Lower leg skin (tissue), 4 donors: ENCODE results near the gene GSTM1. TPM values are rescaled to one million over a fixed set of nuclear protein-coding genes. Genes with fewer than 3 reads are reported as not detected.

Source experiments
- DNase-seq, 2 donors: peaks; one replicate each; pipeline ENCODE4 v3.0.0-alpha.2; 2019; ENCODE audit warnings: low spot score in 2 of 2
- H3K4me3 ChIP-seq: fragments of 200-600 bp; sonication (generic); 2 replicates; pipeline ENCODE4 v1.5.1; 2017; ENCODE audit warnings: mild to moderate bottlenecking, low read depth; ENCODE audit not compliant: poor library complexity, severe bottlenecking
- CTCF ChIP-seq, 3 donors: fragments of 450-650 bp; IDR thresholded peaks; one replicate each; pipeline ENCODE4 v1.5.1; 2016; ENCODE audit warnings: antibody characterized with exemption in 3 of 3, mild to moderate bottlenecking in 3 of 3, moderate library complexity in 2 of 3
- POLR2A ChIP-seq, 2 donors: fragments of 450-650 bp; IDR thresholded peaks; one replicate each; pipeline ENCODE4 v1.6.1; 2016 to 2017; ENCODE audit warnings: antibody characterized with exemption in 2 of 2, mild to moderate bottlenecking in 1 of 2, moderate library complexity in 1 of 2
- WGBS, 2 donors: methylation state at CpG; one replicate each; pipeline ENCODE4 v1.1.5; 2018; 5-methylcytosine and 5-hydroxymethylcytosine counted together
- intact Hi-C: fragments of 100-400 bp; cut with DNase I; formaldehyde crosslinking; loops from one replicate; pipeline ENCODE4 v1.15.0; 2023; ENCODE audit warnings: low total_unique reads
- total RNA-seq, 4 donors: library from RNA; depleted of rRNA; stranded (reverse); fragments of >200 nt; gene quantifications; one replicate each; pipeline ENCODE4 v1.1.0, GENCODE V29; 2016

The GSTM1 gene
- total RNA-seq, 4 donors from 2014 or later: 26.1 to 60.4 TPM; not detected in 2

GRCh38 chr1:109716121-109716520 is 28.5 kb downstream of the GSTM1 start:
- DNase-seq: peak in 1 of 2 donors; percentile 10
- intact Hi-C loops: no loop called here
- TF ChIP-seq POLR2A (IDR thresholded peaks at IDR 0.05) (no peak), CTCF (IDR thresholded peaks at IDR 0.05) (no peak)
- 45 to 55% methylated on average over 3 of the region's 3 CpGs for WGBS, 2 donors
- H3K4me3 ChIP-seq: no peak overlapping the region

DNA sequence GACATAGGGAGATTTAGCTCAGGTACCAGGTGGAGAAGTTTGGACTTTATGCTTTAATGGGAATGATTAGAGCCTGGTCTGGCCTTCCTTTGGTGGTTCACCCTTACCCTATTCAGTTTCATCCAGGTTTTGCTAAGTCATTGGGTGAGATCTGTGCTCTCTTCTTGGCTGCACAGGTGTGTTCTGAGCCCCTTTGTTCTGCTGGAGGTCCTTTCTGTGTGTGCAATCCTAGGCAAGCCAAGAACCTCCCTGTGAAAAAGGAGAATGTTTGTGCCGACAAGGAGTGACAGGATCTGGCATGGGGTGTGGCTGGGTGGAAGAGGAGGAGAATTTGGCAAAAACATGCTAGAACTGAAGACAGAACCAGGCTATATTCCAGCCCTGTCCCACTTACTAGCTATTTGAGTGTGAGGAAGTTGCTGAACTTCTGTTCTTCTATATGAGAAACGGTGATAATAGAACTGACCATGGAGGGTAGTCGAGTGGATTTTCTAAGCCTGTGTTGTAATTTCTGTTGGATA is 29.0 kb downstream of the GSTM1 start:
- 31 to 34% methylated on average over 3 of the region's 3 CpGs for WGBS, 2 donors
- peak in 1 of 2 donors; percentile 27 for DNase-seq
- H3K4me3 ChIP-seq: no peak overlapping the region
- TF ChIP-seq CTCF (IDR thresholded peaks at IDR 0.05): no peak
- no peak for TF ChIP-seq POLR2A (IDR thresholded peaks at IDR 0.05)
- intact Hi-C loops: no loop called here

GRCh38 chr1:109717729-109718128 is 30.1 kb downstream of the GSTM1 start:
- H3K4me3 ChIP-seq: no peak overlapping the region
- no peak for TF ChIP-seq CTCF (IDR thresholded peaks at IDR 0.05)
- TF ChIP-seq POLR2A (IDR thresholded peaks at IDR 0.05): no peak
- peak in 1 of 2 donors; percentile 9 for DNase-seq
- intact Hi-C loops: no loop called here
- 52 to 68% methylated on average over 5 of the region's 5 CpGs for WGBS, 2 donors

DNA sequence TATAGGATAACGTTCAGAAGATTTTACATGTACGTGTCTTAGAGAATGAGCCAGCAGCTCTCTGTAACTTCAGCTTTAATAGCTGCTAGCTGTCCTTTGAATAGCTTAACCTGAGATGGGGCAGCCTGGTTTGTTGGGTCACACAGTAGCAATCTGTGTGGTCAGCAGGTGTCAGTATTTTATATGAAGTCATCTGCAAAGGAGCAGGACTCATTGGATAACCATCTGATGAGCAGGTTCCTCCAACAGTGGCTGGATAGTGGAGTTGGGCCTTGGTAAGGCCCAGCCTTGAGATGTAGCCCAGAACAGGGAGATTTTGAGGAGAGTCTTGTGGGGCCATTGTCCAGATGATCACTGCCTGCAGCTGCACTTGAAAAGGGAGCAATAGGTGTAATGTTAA is 30.9 kb downstream of the GSTM1 start:
- no peak for DNase-seq
- intact Hi-C loops: no loop called here
- no peak for TF ChIP-seq POLR2A (IDR thresholded peaks at IDR 0.05)
- TF ChIP-seq CTCF (IDR thresholded peaks at IDR 0.05): no peak
- WGBS, 2 donors: 79 to 80% methylated on average over 2 of the region's 2 CpGs
- H3K4me3 ChIP-seq: no peak overlapping the region

DNA sequence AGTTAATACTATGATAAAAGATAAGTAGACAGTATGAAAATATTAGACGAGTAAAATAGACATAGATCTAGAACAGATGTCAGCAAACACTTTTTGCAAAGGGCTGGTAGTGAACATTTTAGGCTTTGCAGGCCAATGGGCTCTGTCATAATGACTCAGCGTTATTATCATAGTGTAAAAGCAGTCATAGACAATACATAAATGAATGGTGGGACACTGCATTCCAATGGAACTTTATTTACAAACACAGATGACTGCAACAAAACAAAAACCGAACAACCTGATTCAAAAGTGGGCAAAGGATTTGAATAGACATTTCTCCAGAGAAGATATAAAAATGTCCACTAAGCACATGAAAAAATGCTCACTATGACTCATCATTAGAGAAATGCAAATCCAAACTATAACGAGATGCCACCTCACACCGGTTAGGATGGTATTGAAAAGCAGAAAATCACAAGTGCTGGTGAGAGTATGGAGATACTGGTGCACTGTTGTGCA is 31.8 kb downstream of the GSTM1 start:
- DNase-seq: no peak
- WGBS, 2 donors: 53 to 58% methylated on average over 5 of the region's 5 CpGs

More for the DNA sequence above, 31.8 kb downstream of the GSTM1 start:
- intact Hi-C loops: no loop called here
- TF ChIP-seq POLR2A (IDR thresholded peaks at IDR 0.05) (no peak), CTCF (IDR thresholded peaks at IDR 0.05) (no peak)
- H3K4me3 ChIP-seq: no peak overlapping the region
